ENCODE results near the gene CYRIA.

DNA sequence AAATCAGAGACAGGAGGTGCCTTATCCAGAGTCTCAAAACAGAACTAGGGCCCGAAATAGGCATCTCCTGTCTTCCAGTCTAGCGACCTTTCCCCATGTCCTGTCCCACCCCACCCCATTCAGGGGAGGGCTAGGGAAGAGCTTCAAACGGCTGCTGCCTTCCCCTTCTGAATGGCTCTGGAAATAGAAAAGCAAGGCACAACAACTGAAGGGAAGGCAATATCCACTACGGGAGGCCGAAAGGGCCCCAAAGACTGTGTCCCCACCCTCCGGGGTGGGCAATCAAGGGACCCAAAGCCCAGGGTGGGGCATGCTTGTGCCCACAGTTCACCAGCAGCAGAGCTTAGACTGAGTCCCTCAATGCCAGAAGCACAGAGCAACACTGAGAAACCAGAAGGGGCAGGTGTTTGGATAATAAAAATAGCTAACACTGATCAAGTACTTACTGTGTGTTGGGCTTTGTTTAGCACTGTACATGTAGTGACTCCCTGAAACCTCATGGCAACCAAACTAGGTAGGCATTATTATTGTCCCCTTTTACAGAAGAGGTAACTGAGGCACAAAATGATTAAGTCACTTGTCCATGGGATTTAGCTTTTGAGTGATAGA lies 38.5 kb downstream of the CYRIA start:
- TF ChIP-seq POLR2A (IDR thresholded peaks at IDR 0.05), result no peak
- TF ChIP-seq, protein P1, sequence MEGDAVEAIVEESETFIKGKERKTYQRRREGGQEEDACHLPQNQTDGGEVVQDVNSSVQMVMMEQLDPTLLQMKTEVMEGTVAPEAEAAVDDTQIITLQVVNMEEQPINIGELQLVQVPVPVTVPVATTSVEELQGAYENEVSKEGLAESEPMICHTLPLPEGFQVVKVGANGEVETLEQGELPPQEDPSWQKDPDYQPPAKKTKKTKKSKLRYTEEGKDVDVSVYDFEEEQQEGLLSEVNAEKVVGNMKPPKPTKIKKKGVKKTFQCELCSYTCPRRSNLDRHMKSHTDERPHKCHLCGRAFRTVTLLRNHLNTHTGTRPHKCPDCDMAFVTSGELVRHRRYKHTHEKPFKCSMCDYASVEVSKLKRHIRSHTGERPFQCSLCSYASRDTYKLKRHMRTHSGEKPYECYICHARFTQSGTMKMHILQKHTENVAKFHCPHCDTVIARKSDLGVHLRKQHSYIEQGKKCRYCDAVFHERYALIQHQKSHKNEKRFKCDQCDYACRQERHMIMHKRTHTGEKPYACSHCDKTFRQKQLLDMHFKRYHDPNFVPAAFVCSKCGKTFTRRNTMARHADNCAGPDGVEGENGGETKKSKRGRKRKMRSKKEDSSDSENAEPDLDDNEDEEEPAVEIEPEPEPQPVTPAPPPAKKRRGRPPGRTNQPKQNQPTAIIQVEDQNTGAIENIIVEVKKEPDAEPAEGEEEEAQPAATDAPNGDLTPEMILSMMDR (IDR thresholded peaks at IDR 0.05), result no peak
